ENCODE measurements around the gene ZNF853. TPM values are rescaled to one million over a fixed set of nuclear protein-coding genes. Genes with fewer than 3 reads are reported as not detected.

The ZNF853 gene
- total and polyA plus RNA-seq, 2 donors (not counting 1 experiment from before 2014, with no cell fraction given), result 2.5 to 6.3 TPM

DNA sequence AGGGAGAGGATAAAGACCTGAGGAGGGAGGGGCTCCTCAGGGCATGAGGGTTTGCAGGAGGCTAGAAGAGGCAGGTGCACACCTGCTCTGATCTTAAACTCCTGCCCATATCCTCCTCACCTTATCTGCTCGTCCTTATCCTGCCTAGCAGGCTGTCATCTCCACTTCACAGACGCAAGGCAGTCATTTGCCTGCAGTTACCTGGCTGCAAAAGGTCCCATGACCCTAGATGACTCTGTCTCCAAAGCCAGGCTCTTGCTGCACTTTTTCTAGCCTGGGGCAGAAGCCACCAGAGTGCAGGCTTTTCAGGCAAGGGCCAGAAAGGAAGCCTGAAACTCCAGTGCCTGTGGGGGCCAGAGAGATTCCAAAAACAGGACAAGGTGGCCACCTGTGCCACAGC is 1.7 kb upstream of the ZNF853 start:
- Mint-ChIP-seq H3K4me3 (peak overlapping the region; percentile 84), H3K4me1 (peaks cover 8% of the 10 kb centered on the region), H3K27me3 (peaks cover 4% of the 10 kb centered on the region), H3K27ac (no peak overlapping the region), H3K9me3 (ENCODE audit: insufficient read depth) (no peaks in the 10 kb centered on the region)
- ChIA-PET CTCF (no interaction called here), POLR2A (no interaction called here)
- Histone ChIP-seq H3K79me2 (ENCODE audit: control insufficient read depth, insufficient read depth, low read length) (no peaks in the 10 kb centered on the region), H4K20me1 (ENCODE audit: control insufficient read depth, insufficient read depth, low read length, poor library complexity, severe bottlenecking) (no peaks in the 10 kb centered on the region), H2AFZ (ENCODE audit: insufficient read depth, low read depth, low read length, poor library complexity, severe bottlenecking) (no peak overlapping the region), H3K9ac (ENCODE audit: low read length) (no peak overlapping the region), H3K4me1 (ENCODE audit: control insufficient read depth in 2 of 2, insufficient read depth in 2 of 2, low read length in 2 of 2) (peaks cover 7 to 18% of the 10 kb centered on the region in 2 donors), H3K9me3 (ENCODE audit: control extremely low read depth in 1 of 3, control insufficient read depth in 2 of 3, insufficient read depth in 1 of 3, low read length in 2 of 3) (no peaks in the 10 kb centered on the region), H3K36me3 (replicated peaks in 1 of 2; ENCODE audit: control extremely low read depth in 1 of 2, control insufficient read depth in 1 of 2, extremely low read depth in 1 of 2, insufficient read depth in 2 of 2, low read length in 1 of 2) (no peaks in the 10 kb centered on the region), H3K27ac (ENCODE audit: low read length in 2 of 2) (no peak overlapping the region), H3K27me3 (replicated peaks in 1 of 4; ENCODE audit: control extremely low read depth in 1 of 4, control insufficient read depth in 3 of 4, insufficient read depth in 4 of 4, low read length in 3 of 4) (peaks cover 0 to 9% (median 3%) of the 10 kb centered on the region in 4 experiments), H3K4me3 (ENCODE audit: control extremely low read depth in 1 of 5, extremely low read depth in 1 of 5, insufficient read depth in 1 of 5, low read depth in 2 of 5, low read length in 4 of 5) (no peak overlapping the region), H3K4me2 (replicated peaks; ENCODE audit: low read depth, low read length, poor library complexity, severe bottlenecking) (no peak overlapping the region)
- TF ChIP-seq, protein P1, sequence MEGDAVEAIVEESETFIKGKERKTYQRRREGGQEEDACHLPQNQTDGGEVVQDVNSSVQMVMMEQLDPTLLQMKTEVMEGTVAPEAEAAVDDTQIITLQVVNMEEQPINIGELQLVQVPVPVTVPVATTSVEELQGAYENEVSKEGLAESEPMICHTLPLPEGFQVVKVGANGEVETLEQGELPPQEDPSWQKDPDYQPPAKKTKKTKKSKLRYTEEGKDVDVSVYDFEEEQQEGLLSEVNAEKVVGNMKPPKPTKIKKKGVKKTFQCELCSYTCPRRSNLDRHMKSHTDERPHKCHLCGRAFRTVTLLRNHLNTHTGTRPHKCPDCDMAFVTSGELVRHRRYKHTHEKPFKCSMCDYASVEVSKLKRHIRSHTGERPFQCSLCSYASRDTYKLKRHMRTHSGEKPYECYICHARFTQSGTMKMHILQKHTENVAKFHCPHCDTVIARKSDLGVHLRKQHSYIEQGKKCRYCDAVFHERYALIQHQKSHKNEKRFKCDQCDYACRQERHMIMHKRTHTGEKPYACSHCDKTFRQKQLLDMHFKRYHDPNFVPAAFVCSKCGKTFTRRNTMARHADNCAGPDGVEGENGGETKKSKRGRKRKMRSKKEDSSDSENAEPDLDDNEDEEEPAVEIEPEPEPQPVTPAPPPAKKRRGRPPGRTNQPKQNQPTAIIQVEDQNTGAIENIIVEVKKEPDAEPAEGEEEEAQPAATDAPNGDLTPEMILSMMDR (IDR thresholded peaks at IDR 0.05), result no peak
- TF ChIP-seq EZH2 (IDR thresholded peaks at IDR 0.05; ENCODE audit: borderline replicate concordance, insufficient read depth, low read depth, low read length, poor library complexity, severe bottlenecking), result no peak
- intact Hi-C loops (cut with micrococcal nuclease), result no loop called here
- ATAC-seq (ENCODE audit: low read depth) (no peak), DNase-seq (no peak)
- 58% methylated on average over 2 of the region's 2 CpGs for WGBS (ENCODE audit: insufficient coverage)

- H3K9me3 Mint-ChIP-seq (ENCODE audit: insufficient read depth), result no peaks in the 10 kb centered on the region
- 6% methylated on average over 56 of the region's 63 CpGs for WGBS (ENCODE audit: insufficient coverage)
- DNase-seq (no peak), ATAC-seq (ENCODE audit: low read depth) (peak; percentile 28)
- Histone ChIP-seq H3K4me2 (replicated peaks; ENCODE audit: low read depth, low read length, poor library complexity, severe bottlenecking) (peak overlapping the region; percentile 99), H3K9me3 (ENCODE audit: control extremely low read depth in 1 of 3, control insufficient read depth in 2 of 3, insufficient read depth in 1 of 3, low read length in 2 of 3) (no peaks in the 10 kb centered on the region), H3K36me3 (replicated peaks in 1 of 2; ENCODE audit: control extremely low read depth in 1 of 2, control insufficient read depth in 1 of 2, extremely low read depth in 1 of 2, insufficient read depth in 2 of 2, low read length in 1 of 2) (no peaks in the 10 kb centered on the region), H3K27ac (ENCODE audit: low read length in 2 of 2) (no peak overlapping the region), H2AFZ (ENCODE audit: insufficient read depth, low read depth, low read length, poor library complexity, severe bottlenecking) (peak overlapping the region; percentile 78), H4K20me1 (ENCODE audit: control insufficient read depth, insufficient read depth, low read length, poor library complexity, severe bottlenecking) (no peaks in the 10 kb centered on the region), H3K4me3 (ENCODE audit: control extremely low read depth in 1 of 5, extremely low read depth in 1 of 5, insufficient read depth in 1 of 5, low read depth in 2 of 5, low read length in 4 of 5) (peak overlapping the region in 4 of 5 experiments; percentile 44 to 60 (median 58)), H3K4me1 (ENCODE audit: control insufficient read depth in 2 of 2, insufficient read depth in 2 of 2, low read length in 2 of 2) (peaks cover 9 to 31% of the 10 kb centered on the region in 2 donors), H3K27me3 (replicated peaks in 1 of 4; ENCODE audit: control extremely low read depth in 1 of 4, control insufficient read depth in 3 of 4, insufficient read depth in 4 of 4, low read length in 3 of 4) (peaks cover 0 to 9% (median 3%) of the 10 kb centered on the region in 4 experiments), H3K79me2 (ENCODE audit: control insufficient read depth, insufficient read depth, low read length) (no peaks in the 10 kb centered on the region), H3K9ac (ENCODE audit: low read length) (peak overlapping the region; percentile 66)
- no peak overlapping the region for H3K27ac Mint-ChIP-seq
- intact Hi-C loops (cut with micrococcal nuclease), result no loop called here
- H3K4me3 Mint-ChIP-seq, result peak overlapping the region; percentile 73
- ChIA-PET POLR2A (no interaction called here), CTCF (interaction anchor here (0.6 kb wide), 1 partner anchor 173 kb away, joined by 4 read pairs; no protein-coding TSS in a partner anchor)
- H3K4me1 Mint-ChIP-seq, result peaks cover 22% of the 10 kb centered on the region
- no peak for TF ChIP-seq EZH2 (IDR thresholded peaks at IDR 0.05; ENCODE audit: borderline replicate concordance, insufficient read depth, low read depth, low read length, poor library complexity, severe bottlenecking)
- TF ChIP-seq, protein P1 (IDR thresholded peaks at IDR 0.05), result no peak
- H3K27me3 Mint-ChIP-seq, result peaks cover 4% of the 10 kb centered on the region
Measured at GRCh38 chr7:6615723-6616555, 529 bp downstream of the ZNF853 start.

Measured in B cell (primary cell).